K562 (cell line): Measurements from ENCODE around the gene APCDD1.

Experiments
- ADNP ChIP-seq: fragments of 200-800 bp; sonication (Bioruptor generic); IDR thresholded peaks from 2 replicates; pipeline ENCODE4 v1.6.1; 2016; ENCODE audit warnings: missing genetic modification characterization, missing compliant biosample characterization
- CBX2 ChIP-seq: fragments of 200-600 bp; sonication (generic); IDR thresholded peaks from one replicate; pipeline ENCODE4 v1.6.1; 2012; ENCODE audit warnings: mild to moderate bottlenecking, low read length, inconsistent platforms; ENCODE audit not compliant: insufficient read depth, poor library complexity, severe bottlenecking
- CTCF ChIP-seq, 3 experiments: IDR thresholded peaks in 2 of 3; conservative IDR thresholded peaks in 1 of 3; 2 replicates each; pipeline ENCODE4 v1.5.1; 2011 to 2012; ENCODE audit warnings: low read length in 3 of 3, mild to moderate bottlenecking in 3 of 3, control low read depth in 2 of 3, improper control_type of control experiment in 1 of 3, inconsistent platforms in 1 of 3, low read depth in 1 of 3, mixed read lengths in 1 of 3, moderate library complexity in 1 of 3; ENCODE audit not compliant: insufficient read depth in 2 of 3
- HDAC1 ChIP-seq, 2 experiments: fragments of 450-650 bp; IDR thresholded peaks; 2 replicates each; pipeline ENCODE4 v1.6.1; 2016 to 2017; ENCODE audit warnings: inconsistent platforms in 1 of 2, mild to moderate bottlenecking in 1 of 2, moderate library complexity in 1 of 2
- HNRNPUL1 ChIP-seq: fragments of 200-400 bp; formaldehyde crosslinking; IDR thresholded peaks from 2 replicates; pipeline ENCODE4 v1.6.1; 2017; ENCODE audit warnings: low read length
- MYC ChIP-seq, 2 experiments: fragments of 250-450 bp in 1 of 2; sonication (Bioruptor Pico) in 1 of 2; IDR thresholded peaks; 2 replicates each; pipeline versions ENCODE4 v1.5.1 to v1.6.1; 2012 to 2021; ENCODE audit warnings: low read depth in 2 of 2, borderline replicate concordance in 1 of 2, improper control_type of control experiment in 1 of 2, low read length in 1 of 2, mild to moderate bottlenecking in 1 of 2, moderate library complexity in 1 of 2
- ZEB2 ChIP-seq: fragments of 450-650 bp; IDR thresholded peaks from 2 replicates; pipeline ENCODE4 v1.6.1; 2016

- TF ChIP-seq ZEB2 (no peak), HDAC1 (IDR thresholded peaks at IDR 0.05) (no peak), ADNP (no peak), HNRNPUL1 (no peak), MYC (IDR thresholded peaks at IDR 0.05; ENCODE audit: low read depth, low read length) (no peak), MYC (CRISPR knock-in tag; IDR thresholded peaks at IDR 0.05; ENCODE audit: borderline replicate concordance, low read depth) (no peak), CBX2 (no peak), CTCF (IDR thresholded peaks at IDR 0.05 in 2 of 3, conservative IDR thresholded peaks at IDR 0.05 in 1 of 3; ENCODE audit: insufficient read depth in 2 of 3, low read depth in 1 of 3, low read length in 3 of 3) (no peak)
Measured at GRCh38 chr18:10461989-10462388, 7.6 kb downstream of the APCDD1 start.
